ENCODE results near the gene AAR2. TPM values are rescaled to one million over a fixed set of nuclear protein-coding genes. Genes with fewer than 3 reads are reported as not detected.

AAR2 gene
- polyA plus RNA-seq, 1 experiment: 54.4 TPM

GRCh38 chr20:36281785-36282380 is 45.6 kb downstream of the AAR2 start:
- Histone ChIP-seq H3K27me3 (ENCODE audit: control insufficient read depth, insufficient read depth, low read length) (peaks cover 12% of the 10 kb centered on the region), H3K36me3 (ENCODE audit: control insufficient read depth, insufficient read depth, low read length) (no peaks in the 10 kb centered on the region), H3K4me3 (ENCODE audit: low read depth, low read length) (no peak overlapping the region)
- DNase-seq (ENCODE audit: low read depth): no peak
- POLR2A ChIA-PET: no interaction called here
- TF ChIP-seq, protein P1, sequence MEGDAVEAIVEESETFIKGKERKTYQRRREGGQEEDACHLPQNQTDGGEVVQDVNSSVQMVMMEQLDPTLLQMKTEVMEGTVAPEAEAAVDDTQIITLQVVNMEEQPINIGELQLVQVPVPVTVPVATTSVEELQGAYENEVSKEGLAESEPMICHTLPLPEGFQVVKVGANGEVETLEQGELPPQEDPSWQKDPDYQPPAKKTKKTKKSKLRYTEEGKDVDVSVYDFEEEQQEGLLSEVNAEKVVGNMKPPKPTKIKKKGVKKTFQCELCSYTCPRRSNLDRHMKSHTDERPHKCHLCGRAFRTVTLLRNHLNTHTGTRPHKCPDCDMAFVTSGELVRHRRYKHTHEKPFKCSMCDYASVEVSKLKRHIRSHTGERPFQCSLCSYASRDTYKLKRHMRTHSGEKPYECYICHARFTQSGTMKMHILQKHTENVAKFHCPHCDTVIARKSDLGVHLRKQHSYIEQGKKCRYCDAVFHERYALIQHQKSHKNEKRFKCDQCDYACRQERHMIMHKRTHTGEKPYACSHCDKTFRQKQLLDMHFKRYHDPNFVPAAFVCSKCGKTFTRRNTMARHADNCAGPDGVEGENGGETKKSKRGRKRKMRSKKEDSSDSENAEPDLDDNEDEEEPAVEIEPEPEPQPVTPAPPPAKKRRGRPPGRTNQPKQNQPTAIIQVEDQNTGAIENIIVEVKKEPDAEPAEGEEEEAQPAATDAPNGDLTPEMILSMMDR (IDR thresholded peaks at IDR 0.05; ENCODE audit: insufficient read depth, low read depth, low read length): no peak
- CTCF ChIA-PET: interaction anchor here (1.2 to 1.7 kb wide), 2 partner anchors 8 to 157 kb away, joined by 3 to 7 read pairs; no protein-coding TSS in a partner anchor

GRCh38 chr20:36284751-36285150 is 48.5 kb downstream of the AAR2 start:
- DNase-seq (ENCODE audit: low read depth): no peak
- CTCF ChIA-PET: no interaction called here
- Histone ChIP-seq H3K4me3 (ENCODE audit: low read depth, low read length) (no peak overlapping the region), H3K36me3 (ENCODE audit: control insufficient read depth, insufficient read depth, low read length) (no peaks in the 10 kb centered on the region), H3K27me3 (ENCODE audit: control insufficient read depth, insufficient read depth, low read length) (0 out of 2 replicates have a peak, but pooled peaks cover 1% of the 10 kb centered on the region)
- POLR2A ChIA-PET: no interaction called here
- TF ChIP-seq, protein P1 (IDR thresholded peaks at IDR 0.05; ENCODE audit: insufficient read depth, low read depth, low read length): no peak

DNA sequence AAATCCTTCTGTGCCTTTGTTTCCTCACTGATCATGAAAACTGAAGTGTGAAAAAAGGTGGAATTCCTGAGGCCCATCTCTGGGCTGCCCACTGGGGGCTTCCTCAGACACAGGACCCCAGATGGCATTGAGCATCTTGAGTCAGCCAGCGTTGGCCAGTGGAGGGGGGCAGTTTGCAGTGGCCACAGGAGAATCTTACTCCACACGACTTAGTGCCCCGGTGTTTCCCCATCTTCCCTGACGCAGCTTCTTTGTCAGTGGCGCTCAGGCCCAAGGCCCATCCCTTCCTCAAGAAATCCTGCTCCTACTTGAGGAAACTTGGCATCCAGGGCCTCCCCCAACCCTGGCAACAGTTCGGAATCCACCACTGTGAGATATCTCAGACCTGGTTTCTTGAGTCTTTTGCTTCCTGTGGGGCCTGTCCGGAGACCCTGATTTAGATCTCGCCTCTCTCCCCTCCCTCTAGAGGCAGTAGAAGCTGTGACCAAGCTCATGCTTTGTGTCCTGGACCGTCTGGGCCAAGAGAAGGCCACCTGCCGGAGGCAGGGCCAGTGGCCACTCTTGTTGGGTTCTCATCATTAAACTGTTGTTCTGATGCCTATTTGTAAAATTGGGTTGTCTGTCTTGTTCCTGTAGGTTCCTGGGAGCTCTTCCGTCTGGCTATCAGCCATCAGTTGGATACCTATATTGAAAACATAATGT is 49.6 kb downstream of the AAR2 start:
- Histone ChIP-seq H3K36me3 (ENCODE audit: control insufficient read depth, insufficient read depth, low read length) (no peaks in the 10 kb centered on the region), H3K27me3 (ENCODE audit: control insufficient read depth, insufficient read depth, low read length) (0 out of 2 replicates have a peak, but pooled peaks cover 1% of the 10 kb centered on the region), H3K4me3 (ENCODE audit: low read depth, low read length) (no peak overlapping the region)
- TF ChIP-seq, protein P1 (IDR thresholded peaks at IDR 0.05; ENCODE audit: insufficient read depth, low read depth, low read length): no peak
- ChIA-PET POLR2A (no interaction called here), CTCF (no interaction called here)
- DNase-seq (ENCODE audit: low read depth): no peak

DNA sequence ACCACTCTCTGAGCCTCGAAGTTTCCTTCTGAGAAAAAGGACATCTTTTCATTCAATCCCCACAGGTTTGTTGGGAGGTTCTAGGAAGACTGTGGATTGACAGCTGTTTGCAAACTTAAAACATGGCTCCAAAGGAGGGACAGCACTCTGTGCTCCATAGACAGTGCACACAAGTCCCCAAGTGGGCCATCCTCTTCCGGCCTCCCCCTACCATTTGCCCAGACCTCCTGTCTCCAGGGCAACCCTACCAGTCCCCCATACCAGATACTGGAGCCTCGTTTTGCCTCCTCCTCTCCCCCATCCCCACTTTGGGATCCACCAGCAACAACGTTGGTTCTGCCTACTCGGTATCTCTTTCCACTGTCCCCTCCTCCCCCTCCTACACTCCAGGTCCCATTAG is 61.4 kb downstream of the AAR2 start:
- Histone ChIP-seq H3K36me3 (ENCODE audit: control insufficient read depth, insufficient read depth, low read length) (no peaks in the 10 kb centered on the region), H3K4me3 (ENCODE audit: low read depth, low read length) (no peak overlapping the region), H3K27me3 (ENCODE audit: control insufficient read depth, insufficient read depth, low read length) (peaks cover 12% of the 10 kb centered on the region)
- no peak for DNase-seq (ENCODE audit: low read depth)
- TF ChIP-seq, protein P1 (IDR thresholded peaks at IDR 0.05; ENCODE audit: insufficient read depth, low read depth, low read length): no peak
- POLR2A ChIA-PET: no interaction called here
- CTCF ChIA-PET: interaction anchor here (1.9 kb wide), 1 partner anchor 25 kb away, joined by 4 read pairs; no protein-coding TSS in a partner anchor

GRCh38 chr20:36298061-36298460 is 61.8 kb downstream of the AAR2 start:
- CTCF ChIA-PET: interaction anchor here (1.9 kb wide), 1 partner anchor 25 kb away, joined by 4 read pairs; no protein-coding TSS in a partner anchor
- peaks cover 12% of the 10 kb centered on the region for H3K27me3 ChIP-seq (ENCODE audit: control insufficient read depth, insufficient read depth, low read length)
- no peak for DNase-seq (ENCODE audit: low read depth)
- POLR2A ChIA-PET: no interaction called here
- TF ChIP-seq, protein P1 (IDR thresholded peaks at IDR 0.05; ENCODE audit: insufficient read depth, low read depth, low read length): no peak
- H3K36me3 ChIP-seq (ENCODE audit: control insufficient read depth, insufficient read depth, low read length): no peaks in the 10 kb centered on the region
- no peak overlapping the region for H3K4me3 ChIP-seq (ENCODE audit: low read depth, low read length)

All from BJ (cell line).